Osteocyte (in vitro differentiated cells): ENCODE results near the gene ZNF202. TPM values are rescaled to one million over a fixed set of nuclear protein-coding genes. Genes with fewer than 3 reads are reported as not detected.

ENCODE experiments used
- DNase-seq: peaks from one replicate; pipeline ENCODE4 v3.0.0; 2021; ENCODE audit warnings: mixed read lengths; ENCODE audit not compliant: unreplicated experiment; ENCODE audit errors: extremely low spot score
- H3K27ac Mint-ChIP-seq: one replicate; pipeline ENCODE4 v1.8.0; 2021; ENCODE audit warnings: mild to moderate bottlenecking, mixed read lengths; ENCODE audit not compliant: unreplicated experiment
- H3K27me3 Mint-ChIP-seq: one replicate; pipeline ENCODE4 v1.8.0; 2021; ENCODE audit warnings: mixed read lengths; ENCODE audit not compliant: unreplicated experiment
- H3K36me3 Mint-ChIP-seq: one replicate; pipeline ENCODE4 v1.8.0; 2021; ENCODE audit warnings: mixed read lengths; ENCODE audit not compliant: unreplicated experiment
- H3K4me1 Mint-ChIP-seq: one replicate; pipeline ENCODE4 v1.8.0; 2021; ENCODE audit warnings: mixed read lengths; ENCODE audit not compliant: unreplicated experiment
- H3K4me3 Mint-ChIP-seq: one replicate; pipeline ENCODE4 v1.8.0; 2021; ENCODE audit warnings: mild to moderate bottlenecking, moderate library complexity, mixed read lengths; ENCODE audit not compliant: unreplicated experiment
- H3K9me3 Mint-ChIP-seq: one replicate; pipeline ENCODE4 v1.8.0; 2021; ENCODE audit warnings: mixed read lengths; ENCODE audit not compliant: unreplicated experiment
- total RNA-seq: library from RNA; stranded (reverse); gene quantifications from 2 replicates; pipeline ENCODE4 v1.2.1, GENCODE V29; 2021
- TF ChIP-seq, protein P1 (sequence below): fragments of 200-600 bp; sonication (generic); IDR thresholded peaks from 2 replicates; pipeline ENCODE4 v1.5.0; 2021; ENCODE audit warnings: antibody characterized with exemption, mild to moderate bottlenecking, moderate library complexity

ZNF202 gene
- total RNA-seq, 1 donor from 2014 or later, result 11.2 TPM

- TF ChIP-seq, protein P1, sequence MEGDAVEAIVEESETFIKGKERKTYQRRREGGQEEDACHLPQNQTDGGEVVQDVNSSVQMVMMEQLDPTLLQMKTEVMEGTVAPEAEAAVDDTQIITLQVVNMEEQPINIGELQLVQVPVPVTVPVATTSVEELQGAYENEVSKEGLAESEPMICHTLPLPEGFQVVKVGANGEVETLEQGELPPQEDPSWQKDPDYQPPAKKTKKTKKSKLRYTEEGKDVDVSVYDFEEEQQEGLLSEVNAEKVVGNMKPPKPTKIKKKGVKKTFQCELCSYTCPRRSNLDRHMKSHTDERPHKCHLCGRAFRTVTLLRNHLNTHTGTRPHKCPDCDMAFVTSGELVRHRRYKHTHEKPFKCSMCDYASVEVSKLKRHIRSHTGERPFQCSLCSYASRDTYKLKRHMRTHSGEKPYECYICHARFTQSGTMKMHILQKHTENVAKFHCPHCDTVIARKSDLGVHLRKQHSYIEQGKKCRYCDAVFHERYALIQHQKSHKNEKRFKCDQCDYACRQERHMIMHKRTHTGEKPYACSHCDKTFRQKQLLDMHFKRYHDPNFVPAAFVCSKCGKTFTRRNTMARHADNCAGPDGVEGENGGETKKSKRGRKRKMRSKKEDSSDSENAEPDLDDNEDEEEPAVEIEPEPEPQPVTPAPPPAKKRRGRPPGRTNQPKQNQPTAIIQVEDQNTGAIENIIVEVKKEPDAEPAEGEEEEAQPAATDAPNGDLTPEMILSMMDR, result no peak
- Mint-ChIP-seq H3K9me3 (no peaks in the 10 kb centered on the region), H3K36me3 (peaks cover 8% of the 10 kb centered on the region), H3K4me3 (no peak overlapping the region), H3K4me1 (peaks cover 15% of the 10 kb centered on the region), H3K27ac (no peak overlapping the region), H3K27me3 (peaks cover 30% of the 10 kb centered on the region)
- DNase-seq, result no peak
These were observed 1.3 kb upstream of the ZNF202 start for GRCh38 chr11:123742724-123743120.

GRCh38 chr11:123742031-123742723, 717 bp upstream of the ZNF202 start:
- Mint-ChIP-seq H3K4me3 (peak overlapping the region; percentile 98), H3K36me3 (peaks cover 13% of the 10 kb centered on the region), H3K27me3 (peaks cover 27% of the 10 kb centered on the region), H3K4me1 (peaks cover 15% of the 10 kb centered on the region), H3K27ac (peak overlapping the region; percentile 74), H3K9me3 (no peaks in the 10 kb centered on the region)
- DNase-seq, result no peak
- TF ChIP-seq, protein P1, result no peak

GRCh38 chr11:123740787-123741158, 687 bp downstream of the ZNF202 start:
- H3K4me1 Mint-ChIP-seq, result peaks cover 15% of the 10 kb centered on the region
- no peak for DNase-seq
- TF ChIP-seq, protein P1, result no peak
- H3K9me3 Mint-ChIP-seq, result no peaks in the 10 kb centered on the region
- H3K4me3 Mint-ChIP-seq, result peak overlapping the region; percentile 98
- peaks cover 18% of the 10 kb centered on the region for H3K27me3 Mint-ChIP-seq
- peak overlapping the region; percentile 74 for H3K27ac Mint-ChIP-seq
- H3K36me3 Mint-ChIP-seq, result peaks cover 13% of the 10 kb centered on the region

- Mint-ChIP-seq H3K27me3 (peaks cover under 1% of the 10 kb centered on the region), H3K4me1 (peaks cover 15% of the 10 kb centered on the region), H3K36me3 (peaks cover 18% of the 10 kb centered on the region), H3K9me3 (no peaks in the 10 kb centered on the region), H3K27ac (no peak overlapping the region), H3K4me3 (no peak overlapping the region)
- TF ChIP-seq, protein P1, result no peak
- DNase-seq, result no peak
These were observed 3.1 kb downstream of the ZNF202 start for GRCh38 chr11:123738374-123738773.

- Mint-ChIP-seq H3K36me3 (peaks cover 18% of the 10 kb centered on the region), H3K4me1 (peaks cover 11% of the 10 kb centered on the region), H3K9me3 (no peaks in the 10 kb centered on the region), H3K27ac (no peak overlapping the region), H3K27me3 (no peaks in the 10 kb centered on the region), H3K4me3 (no peak overlapping the region)
- TF ChIP-seq, protein P1, result no peak
- no peak for DNase-seq
These were observed 4.7 kb downstream of the ZNF202 start for GRCh38 chr11:123736769-123737168.
